PC-3 (cell line): ENCODE measurements around the gene ARHGEF17.
A peak's percentile ranks its signal among the peaks of the same experiment; 100 is the strongest.

Source experiments
- CTCF ChIP-seq: fragments of 300-600 bp; sonication (generic); conservative IDR thresholded peaks from 2 replicates; pipeline ENCODE4 v1.5.1; 2017; ENCODE audit warnings: antibody characterized with exemption, low read depth, mild to moderate bottlenecking, low read length
- EZH2 ChIP-seq: fragments of 300-600 bp; sonication (generic); IDR thresholded peaks from one replicate; pipeline ENCODE4 v1.6.1; 2017; ENCODE audit warnings: antibody characterized with exemption, mild to moderate bottlenecking, low read length; ENCODE audit not compliant: unreplicated experiment
- EZH2phosphoT487 ChIP-seq: fragments of 300-600 bp; sonication (generic); IDR thresholded peaks from 2 replicates; pipeline ENCODE4 v1.6.1; 2018; ENCODE audit warnings: mild to moderate bottlenecking, antibody characterized with exemption, low read length, borderline replicate concordance

- peak; percentile 99 for TF ChIP-seq CTCF
- no peak for TF ChIP-seq EZH2phosphoT487
- TF ChIP-seq EZH2 = no peak
Measured at GRCh38 chr11:73288873-73289707, 19.0 kb upstream of the ARHGEF17 start.
